Small intestine (tissue), 7 donors: ENCODE results near the gene LCE2A. TPM values are rescaled to one million over a fixed set of nuclear protein-coding genes. Genes with fewer than 3 reads are reported as not detected.
A peak's percentile ranks its signal among the peaks of the same experiment; 100 is the strongest.

Experiments used
- DNase-seq, 2 donors: peaks; one replicate each; pipeline versions ENCODE4 v3.0.0 to v3.0.0-alpha.2; 2013
- FAIRE-seq: peaks from 2 replicates; lab custom pipeline; 2012; peaks lifted over from hg19 to GRCh38; lab: Jason Lieb, UNC
- H3K27ac ChIP-seq, 3 donors: one replicate each; pipeline ENCODE4 v1.5.1; 2013; ENCODE audit warnings: low read length in 2 of 3, mild to moderate bottlenecking in 2 of 3, control low read depth in 1 of 3, inconsistent platforms in 1 of 3, low read depth in 1 of 3, moderate library complexity in 1 of 3
- H3K27me3 ChIP-seq, 3 donors: one replicate each; pipeline ENCODE4 v1.6.1; 2013; ENCODE audit warnings: low read length in 3 of 3, inconsistent platforms in 1 of 3; ENCODE audit not compliant: control insufficient read depth in 3 of 3, insufficient read depth in 3 of 3
- H3K36me3 ChIP-seq, 3 donors: one replicate each; pipeline ENCODE4 v1.6.1; 2013; ENCODE audit warnings: low read length in 3 of 3, inconsistent platforms in 1 of 3, low read depth in 1 of 3, mild to moderate bottlenecking in 1 of 3, moderate library complexity in 1 of 3; ENCODE audit not compliant: control insufficient read depth in 3 of 3, insufficient read depth in 2 of 3
- H3K4me1 ChIP-seq, 3 donors: one replicate each; pipeline ENCODE4 v1.6.1; 2013; ENCODE audit warnings: low read length in 2 of 3, inconsistent platforms in 1 of 3, low read depth in 1 of 3, mild to moderate bottlenecking in 1 of 3, moderate library complexity in 1 of 3; ENCODE audit not compliant: control insufficient read depth in 3 of 3, insufficient read depth in 2 of 3
- H3K4me3 ChIP-seq, 3 donors: one replicate each; pipeline ENCODE4 v1.5.1; 2013; ENCODE audit warnings: low read length in 3 of 3, control low read depth in 1 of 3, inconsistent platforms in 1 of 3, low read depth in 1 of 3, mild to moderate bottlenecking in 1 of 3, moderate library complexity in 1 of 3
- H3K9me3 ChIP-seq, 2 donors: one replicate each; pipeline ENCODE4 v1.6.1; 2013; ENCODE audit warnings: low read depth in 1 of 2, low read length in 1 of 2; ENCODE audit not compliant: control insufficient read depth in 2 of 2, insufficient read depth in 1 of 2
- WGBS, 3 donors: extraction: QIAGEN DNeasy Blood & Tissue Kit; methylation state at CpG; one replicate each; pipeline ENCODE4 v1.1.7; 2013; 5-methylcytosine and 5-hydroxymethylcytosine counted together
- polyA plus RNA-seq, 4 donors: library from polyadenylated mRNA; stranded (reverse) in 3 of 4; unstranded in 1 of 4; fragments of 200-250 nt in 3 of 4; fragments of 120-200 nt in 1 of 4; gene quantifications; one replicate each; pipeline versions ENCODE4 v1.2.1 to v1.2.3, GENCODE V29; 2013
- donor health status: healthy with polysubstance abuse.
- donor health status: control.
- donor health status: control.
- donor health status: Bipolar disorder and iron deficiency.
- donor health status: healthy.

Gene LCE2A
- polyA plus RNA-seq, 4 donors, result 0.16 to 6.8 TPM; not detected in 2

DNA sequence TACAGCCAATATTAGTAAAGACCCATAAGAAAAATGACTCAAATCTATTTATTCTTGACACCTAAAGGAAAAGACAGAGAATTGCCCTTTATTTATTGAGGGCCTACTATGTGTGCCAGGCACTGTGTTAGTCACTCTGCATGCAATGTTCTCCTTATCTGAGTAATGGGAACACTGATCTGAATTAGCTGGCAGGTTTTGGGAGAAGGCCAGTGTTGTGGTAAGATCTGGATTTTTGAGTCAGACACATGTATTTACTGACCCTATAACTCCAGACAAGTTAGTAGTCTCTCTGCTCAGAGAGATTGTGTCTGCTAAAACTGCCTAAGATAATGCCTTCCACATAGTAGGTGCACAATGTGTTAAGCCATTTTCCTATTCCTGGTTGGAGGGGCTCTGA is 27.1 kb downstream of the LCE2A start:
- Histone ChIP-seq H3K4me3 (no peak overlapping the region), H3K4me1 (no peaks in the 10 kb centered on the region), H3K9me3 (no peaks in the 10 kb centered on the region), H3K36me3 (no peaks in the 10 kb centered on the region), H3K27me3 (no peaks in the 10 kb centered on the region), H3K27ac (no peak overlapping the region)
- FAIRE-seq, result no peak
- no peak for DNase-seq

GRCh38 chr1:152728986-152729385 is 30.8 kb downstream of the LCE2A start:
- WGBS, 3 donors, result 47 to 66% (median 55%) methylated on average over 1 of the region's 1 CpG
- H3K27me3 ChIP-seq, result no peaks in the 10 kb centered on the region

GRCh38 chr1:152735648-152736047 is 37.5 kb downstream of the LCE2A start:
- no peaks in the 10 kb centered on the region for H3K27me3 ChIP-seq
- H3K36me3 ChIP-seq, result no peaks in the 10 kb centered on the region
- 6 to 24% (median 21%) methylated on average over 1 of the region's 1 CpG for WGBS, 3 donors
- FAIRE-seq (no peak), DNase-seq (no peak)
- H3K4me1 ChIP-seq, result no peaks in the 10 kb centered on the region
- no peak overlapping the region for H3K4me3 ChIP-seq
- no peaks in the 10 kb centered on the region for H3K9me3 ChIP-seq
- no peak overlapping the region for H3K27ac ChIP-seq

More at GRCh38 chr1:152728986-152729385, 30.8 kb downstream of the LCE2A start:
- FAIRE-seq (no peak), DNase-seq (no peak)
- H3K27ac ChIP-seq, result no peak overlapping the region
- H3K9me3 ChIP-seq, result no peaks in the 10 kb centered on the region
- H3K36me3 ChIP-seq, result no peaks in the 10 kb centered on the region
- H3K4me1 ChIP-seq, result no peaks in the 10 kb centered on the region
- no peak overlapping the region for H3K4me3 ChIP-seq

GRCh38 chr1:152737997-152738396 is 39.9 kb downstream of the LCE2A start:
- WGBS, 3 donors, result 66 to 77% (median 70%) methylated on average over 5 of the region's 5 CpGs
- DNase-seq (no peak), FAIRE-seq (no peak)
- Histone ChIP-seq H3K4me1 (no peaks in the 10 kb centered on the region), H3K4me3 (no peak overlapping the region), H3K36me3 (no peaks in the 10 kb centered on the region), H3K27ac (no peak overlapping the region), H3K27me3 (no peaks in the 10 kb centered on the region), H3K9me3 (no peaks in the 10 kb centered on the region)

- Histone ChIP-seq H3K27ac (no peak overlapping the region), H3K4me3 (no peak overlapping the region), H3K4me1 (no peaks in the 10 kb centered on the region), H3K36me3 (no peaks in the 10 kb centered on the region), H3K27me3 (no peaks in the 10 kb centered on the region), H3K9me3 (no peaks in the 10 kb centered on the region)
- 75 to 81% (median 79%) methylated on average over 3 of the region's 3 CpGs for WGBS, 3 donors
- DNase-seq (no peak), FAIRE-seq (no peak)
Observed at GRCh38 chr1:152739841-152740240, 41.7 kb downstream of the LCE2A start.

- no peak overlapping the region for H3K27ac ChIP-seq
- no peaks in the 10 kb centered on the region for H3K36me3 ChIP-seq
- H3K4me3 ChIP-seq, result no peak overlapping the region
- DNase-seq, result no peak
- H3K9me3 ChIP-seq, result no peaks in the 10 kb centered on the region
- no peak for FAIRE-seq
- H3K4me1 ChIP-seq, result no peaks in the 10 kb centered on the region
- peaks cover 0 to 3% (median 0%) of the 10 kb centered on the region in 3 donors for H3K27me3 ChIP-seq
Observed at GRCh38 chr1:152741656-152742055, 43.5 kb downstream of the LCE2A start.

DNA sequence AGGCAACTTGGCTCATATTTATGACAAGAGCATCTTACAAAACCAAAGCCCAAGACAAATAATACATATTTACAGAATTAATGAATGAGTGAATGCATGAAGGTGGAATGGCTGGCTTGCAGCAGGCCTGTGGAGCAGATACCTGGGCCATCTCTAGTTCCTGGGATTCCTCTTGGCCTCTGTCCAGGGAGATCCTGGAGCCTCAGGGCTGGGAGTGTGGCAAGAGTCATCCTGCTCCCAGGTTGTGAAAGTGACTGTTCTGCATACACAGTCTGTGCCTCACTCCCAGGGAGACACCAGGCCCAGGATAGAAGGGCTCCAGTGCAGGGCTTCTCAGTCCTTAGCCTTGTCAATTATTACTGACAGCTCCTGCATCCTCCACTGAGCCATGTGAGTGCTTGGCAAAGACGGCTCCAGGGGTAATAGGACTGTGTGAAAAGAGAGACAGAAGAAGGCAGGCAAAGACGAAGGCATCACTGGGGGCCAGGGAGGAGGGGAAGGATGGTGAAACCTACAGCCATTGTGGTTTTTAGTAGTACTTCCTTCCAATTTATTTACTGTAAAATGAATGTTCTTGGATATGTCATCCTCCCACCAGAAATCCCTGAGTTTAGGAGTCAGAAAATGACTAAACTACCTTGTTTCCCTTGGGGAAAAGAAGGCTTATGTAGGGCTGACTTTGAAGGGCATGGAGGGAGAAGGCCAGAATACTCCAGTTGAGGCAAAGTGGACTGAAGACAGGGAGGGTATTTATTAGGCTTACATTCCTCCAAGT is 45.4 kb downstream of the LCE2A start:
- H3K27ac ChIP-seq, result no peak overlapping the region
- H3K27me3 ChIP-seq, result peaks cover 0 to 3% (median 0%) of the 10 kb centered on the region in 3 donors
- H3K4me3 ChIP-seq, result no peak overlapping the region
- no peaks in the 10 kb centered on the region for H3K9me3 ChIP-seq
- H3K36me3 ChIP-seq, result no peaks in the 10 kb centered on the region
- 61 to 63% (median 62%) methylated on average over 2 of the region's 2 CpGs for WGBS, 3 donors
- no peaks in the 10 kb centered on the region for H3K4me1 ChIP-seq
- no peak for FAIRE-seq
- no peak for DNase-seq

DNA sequence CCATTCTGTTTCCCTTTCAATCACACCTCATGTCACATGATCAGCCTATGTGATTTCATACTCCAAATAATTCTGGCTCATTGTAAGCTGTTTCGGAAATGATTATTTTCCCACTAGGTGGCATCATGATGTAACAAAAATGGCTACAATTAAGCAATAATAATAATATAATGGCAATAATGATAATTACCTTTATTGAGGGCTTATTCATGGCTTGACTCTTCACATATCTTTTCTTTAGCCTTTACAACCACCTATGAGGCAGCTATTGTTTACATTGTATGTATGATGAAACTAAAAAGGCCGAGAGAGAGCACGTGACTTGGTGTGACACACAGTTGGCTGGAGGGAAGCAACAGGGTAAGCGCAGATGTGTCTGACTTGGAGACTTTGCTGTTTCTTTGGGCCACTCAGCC is 47.2 kb downstream of the LCE2A start:
- Histone ChIP-seq H3K27me3 (peaks cover 0 to 3% (median 0%) of the 10 kb centered on the region in 3 donors), H3K4me1 (no peaks in the 10 kb centered on the region), H3K36me3 (no peaks in the 10 kb centered on the region), H3K9me3 (no peaks in the 10 kb centered on the region), H3K4me3 (no peak overlapping the region), H3K27ac (no peak overlapping the region)
- DNase-seq, result peak in 1 of 2 donors; percentile 6
- FAIRE-seq, result no peak
- 32 to 56% (median 51%) methylated on average over 4 of the region's 4 CpGs for WGBS, 3 donors
